AG10803 (cell line): ENCODE results near the gene LHFPL3.

ENCODE experiments used
- DNase-seq: peaks from one replicate; pipeline ENCODE4 v3.0.0; 2010; ENCODE audit warnings: low read depth
- H3K4me3 ChIP-seq: 2 replicates; pipeline ENCODE4 v1.5.1; 2011; ENCODE audit warnings: mild to moderate bottlenecking, low read length, control low read depth
- CTCF ChIP-seq: conservative IDR thresholded peaks from 2 replicates; pipeline ENCODE4 v1.5.1; 2011; ENCODE audit warnings: mild to moderate bottlenecking, low read length, control low read depth, inconsistent platforms

Gene LHFPL3

GRCh38 chr7:104767113-104767512 lies 438.7 kb downstream of the LHFPL3 start:
- DNase-seq: no peak
- H3K4me3 ChIP-seq: no peak overlapping the region
- TF ChIP-seq CTCF: no peak

- TF ChIP-seq CTCF: no peak
- H3K4me3 ChIP-seq: no peak overlapping the region
- no peak for DNase-seq
These were observed 439.6 kb downstream of the LHFPL3 start for GRCh38 chr7:104767826-104768536.

GRCh38 chr7:104772405-104773345 lies 444.3 kb downstream of the LHFPL3 start:
- TF ChIP-seq CTCF: no peak
- no peak for DNase-seq
- no peak overlapping the region for H3K4me3 ChIP-seq

- TF ChIP-seq CTCF: no peak
- no peak overlapping the region for H3K4me3 ChIP-seq
- no peak for DNase-seq
These were observed 445.4 kb downstream of the LHFPL3 start for GRCh38 chr7:104773796-104774195.

- H3K4me3 ChIP-seq: no peak overlapping the region
- no peak for TF ChIP-seq CTCF
- DNase-seq: no peak
These were observed 447.1 kb downstream of the LHFPL3 start for GRCh38 chr7:104775531-104775930.

GRCh38 chr7:104777301-104777800 lies 448.9 kb downstream of the LHFPL3 start:
- no peak for TF ChIP-seq CTCF
- no peak for DNase-seq
- no peak overlapping the region for H3K4me3 ChIP-seq

GRCh38 chr7:104779888-104780287 lies 451.5 kb downstream of the LHFPL3 start:
- no peak for TF ChIP-seq CTCF
- no peak overlapping the region for H3K4me3 ChIP-seq
- DNase-seq: no peak
